Measurements from ENCODE around the gene EPX. TPM values are rescaled to one million over a fixed set of nuclear protein-coding genes. Genes with fewer than 3 reads are reported as not detected.

EPX gene
- total RNA-seq, 1 experiment from 2014 or later = not detected

DNA sequence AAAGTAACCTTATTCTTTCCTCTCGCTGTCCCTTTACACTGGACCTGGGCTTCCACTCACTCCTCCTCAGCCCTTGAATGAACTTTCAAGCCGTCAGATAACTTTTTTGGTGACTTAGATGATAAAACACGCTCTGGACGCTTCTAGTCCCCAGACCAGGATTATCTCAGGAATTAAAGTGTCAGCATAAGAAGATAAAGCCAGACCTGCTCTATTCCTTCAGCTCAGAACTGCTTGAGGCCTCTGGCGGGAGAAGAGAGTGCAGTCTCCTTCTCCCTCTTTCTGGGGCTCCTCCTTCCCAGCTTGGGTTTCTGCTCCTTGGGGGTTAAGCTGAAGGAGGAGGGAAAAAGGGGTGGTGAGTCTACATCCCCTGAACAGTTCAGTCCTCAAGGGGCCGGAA lies 52.4 kb downstream of the EPX start:
- Histone ChIP-seq H3K9ac (ENCODE audit: extremely low read depth, insufficient read length, low read length) (no peak overlapping the region), H3K23me2 (ENCODE audit: insufficient read length, low read depth, low read length, poor library complexity, severe bottlenecking) (peaks cover 8% of the 10 kb centered on the region), H4K91ac (ENCODE audit: insufficient read length, low read depth, low read length) (no peak overlapping the region), H3K4me2 (ENCODE audit: insufficient read depth, insufficient read length, low read length) (no peak overlapping the region), H3K56ac (ENCODE audit: insufficient read length, low read depth, low read length) (no peak overlapping the region), H2BK120ac (ENCODE audit: low read depth, low read length, poor library complexity, severe bottlenecking) (no peak overlapping the region), H3K14ac (ENCODE audit: insufficient read depth, low read length) (no peak overlapping the region), H3K23ac (ENCODE audit: insufficient read length, low read depth, low read length) (no peak overlapping the region), H3K27ac (ENCODE audit: insufficient read length, low read depth, low read length) (no peak overlapping the region), H2BK5ac (ENCODE audit: insufficient read length, low read length) (no peak overlapping the region), H3K79me2 (ENCODE audit: insufficient read depth, low read length) (no peaks in the 10 kb centered on the region), H3K9me3 (ENCODE audit: control insufficient read depth, low read depth, low read length) (peaks cover 1% of the 10 kb centered on the region), H3K4ac (ENCODE audit: low read depth, low read length) (no peak overlapping the region), H4K5ac (ENCODE audit: insufficient read length, low read depth, low read length) (no peak overlapping the region), H3K27me3 (ENCODE audit: insufficient read depth, low read length) (peaks cover 21% of the 10 kb centered on the region; the same call in 1 of the 2 replicates), H2BK20ac (ENCODE audit: low read depth, low read length, poor library complexity, severe bottlenecking) (no peak overlapping the region), H2BK12ac (ENCODE audit: insufficient read length, low read depth, low read length) (no peak overlapping the region), H4K20me1 (ENCODE audit: control insufficient read depth, insufficient read depth, insufficient read length) (no peaks in the 10 kb centered on the region), H2AK5ac (ENCODE audit: insufficient read length, low read length) (no peak overlapping the region), H3K18ac (ENCODE audit: insufficient read length, low read depth, low read length) (no peak overlapping the region), H2BK15ac (ENCODE audit: low read depth, low read length) (no peak overlapping the region), H3K79me1 (ENCODE audit: insufficient read depth, low read depth, low read length, poor library complexity, severe bottlenecking) (no peaks in the 10 kb centered on the region), H3K4me1 (ENCODE audit: insufficient read depth, low read length) (no peaks in the 10 kb centered on the region; the same call in 1 of the 2 replicates), H4K8ac (replicated peaks; ENCODE audit: insufficient read length, low read depth, low read length) (no peak overlapping the region), H2AFZ (ENCODE audit: low read length) (no peak overlapping the region), H3T11ph (ENCODE audit: low read length) (no peak overlapping the region)
- Mint-ChIP-seq H3K4me3 (no peak overlapping the region), H3K27me3 (ENCODE audit: low read depth) (peaks cover 96% of the 10 kb centered on the region), H3K4me1 (peaks cover 11 to 16% of the 10 kb centered on the region in 2 experiments), H3K27ac (no peak overlapping the region), H3K36me3 (ENCODE audit: insufficient read depth in 1 of 3, low read depth in 3 of 3) (peaks cover 0 to under 1% (median under 1%) of the 10 kb centered on the region in 3 experiments; a peak in 2 of 7 replicates), H3K9me3 (peaks cover 2% of the 10 kb centered on the region in 2 experiments; a peak in 4 of 5 replicates)
- DNase-seq = no peak
- TF ChIP-seq, protein P1, sequence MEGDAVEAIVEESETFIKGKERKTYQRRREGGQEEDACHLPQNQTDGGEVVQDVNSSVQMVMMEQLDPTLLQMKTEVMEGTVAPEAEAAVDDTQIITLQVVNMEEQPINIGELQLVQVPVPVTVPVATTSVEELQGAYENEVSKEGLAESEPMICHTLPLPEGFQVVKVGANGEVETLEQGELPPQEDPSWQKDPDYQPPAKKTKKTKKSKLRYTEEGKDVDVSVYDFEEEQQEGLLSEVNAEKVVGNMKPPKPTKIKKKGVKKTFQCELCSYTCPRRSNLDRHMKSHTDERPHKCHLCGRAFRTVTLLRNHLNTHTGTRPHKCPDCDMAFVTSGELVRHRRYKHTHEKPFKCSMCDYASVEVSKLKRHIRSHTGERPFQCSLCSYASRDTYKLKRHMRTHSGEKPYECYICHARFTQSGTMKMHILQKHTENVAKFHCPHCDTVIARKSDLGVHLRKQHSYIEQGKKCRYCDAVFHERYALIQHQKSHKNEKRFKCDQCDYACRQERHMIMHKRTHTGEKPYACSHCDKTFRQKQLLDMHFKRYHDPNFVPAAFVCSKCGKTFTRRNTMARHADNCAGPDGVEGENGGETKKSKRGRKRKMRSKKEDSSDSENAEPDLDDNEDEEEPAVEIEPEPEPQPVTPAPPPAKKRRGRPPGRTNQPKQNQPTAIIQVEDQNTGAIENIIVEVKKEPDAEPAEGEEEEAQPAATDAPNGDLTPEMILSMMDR (conservative IDR thresholded peaks at IDR 0.05) = no peak
- no CpG with 5 or more reads among the region's 6 CpGs for WGBS (ENCODE audit: extremely low coverage, insufficient read length, low lambda C conversion rate)

Measured in H9 (cell line).